Activated CD8-positive, alpha-beta memory T cell treated with anti-CD3 and anti-CD28 coated beads, Interleukin-2, amount 50 U/mL, for 1 hour (primary cell): ENCODE data around the gene OXLD1.
"Not testable (repeated sequence)": the region's sequence is repeated elsewhere in the genome, so short reads cannot be mapped to it uniquely, and the experiment has no call there.

Experiments
- DNase-seq: peaks from one replicate; pipeline ENCODE4 v3.0.0-alpha.2; 2020; ENCODE audit errors: extremely low read depth

The OXLD1 gene

GRCh38 chr17:81683584-81684441 lies 17.4 kb upstream of the OXLD1 start, which contains the start of the genes ARL16 and HGS:
TSS of gene ARL16 (minus strand) at chr17:81683797. CDS start at chr17:81683753, 44 bp downstream.
TSS of gene HGS (plus strand) at chr17:81684011. CDS start at chr17:81684067, 56 bp downstream.
- peak; percentile 93 for DNase-seq

- no peak for DNase-seq
These were observed 16.8 kb upstream of the OXLD1 start for GRCh38 chr17:81683208-81683583.

- no peak for DNase-seq
These were observed 16.3 kb upstream of the OXLD1 start for GRCh38 chr17:81682565-81683207.

- DNase-seq: no peak
These were observed 15.3 kb upstream of the OXLD1 start for GRCh38 chr17:81681672-81682071.

- no peak for DNase-seq
These were observed 13.7 kb upstream of the OXLD1 start for GRCh38 chr17:81680150-81680549.

- DNase-seq: no peak
These were observed 10.5 kb upstream of the OXLD1 start for GRCh38 chr17:81676906-81677305.

- DNase-seq: not testable (repeated sequence)
These were observed 9.3 kb upstream of the OXLD1 start for GRCh38 chr17:81675515-81676221.

GRCh38 chr17:81673561-81674258 lies 7.3 kb upstream of the OXLD1 start:
- no peak for DNase-seq

GRCh38 chr17:81672954-81673353 lies 6.5 kb upstream of the OXLD1 start:
- no peak for DNase-seq

GRCh38 chr17:81672504-81672903 lies 6.1 kb upstream of the OXLD1 start:
- DNase-seq: no peak

- DNase-seq: no peak
These were observed 1.3 kb upstream of the OXLD1 start for GRCh38 chr17:81667754-81668153.

GRCh38 chr17:81666092-81666341 lies 388 bp downstream of the OXLD1 start:
- no peak for DNase-seq

GRCh38 chr17:81665205-81666091 lies 957 bp downstream of the OXLD1 start:
- DNase-seq: no peak

- no peak for DNase-seq
These were observed 2.3 kb downstream of the OXLD1 start for GRCh38 chr17:81664051-81664470.

GRCh38 chr17:81662002-81662401 lies 4.4 kb downstream of the OXLD1 start:
- no peak for DNase-seq

- no peak for DNase-seq
These were observed 6.0 kb downstream of the OXLD1 start for GRCh38 chr17:81660441-81660840.

GRCh38 chr17:81659038-81659437 lies 7.4 kb downstream of the OXLD1 start:
- no peak for DNase-seq

- DNase-seq: no peak
These were observed 9.6 kb downstream of the OXLD1 start for GRCh38 chr17:81656835-81657234.

- no peak for DNase-seq
These were observed 10.2 kb downstream of the OXLD1 start, which contains the start of gene PDE6G for GRCh38 chr17:81656118-81656743. TSS of gene PDE6G (minus strand) at chr17:81656542. CDS start at chr17:81653305, 3,237 bp downstream.

- DNase-seq: no peak
These were observed 10.9 kb downstream of the OXLD1 start for GRCh38 chr17:81655378-81656117.
